Activated CD8-positive, alpha-beta memory T cell treated with anti-CD3 and anti-CD28 coated beads, Interleukin-2, amount 10 ng/mL, durations not matched to agents 7 days and 5 days (primary cell): ENCODE measurements around the gene MVK. TPM values are rescaled to one million over a fixed set of nuclear protein-coding genes. Genes with fewer than 3 reads are reported as not detected.

Experiments used
- ATAC-seq: fragments of 150-1000 bp; cut with Tn5 transposase; one replicate; pipeline ENCODE4 v1.10.0; 2021; ENCODE audit warnings: moderate library complexity
- CTCF ChIA-PET: fragments of 350-600 bp; sonication (Branson Sonifier 250); formaldehyde crosslinking; loops from one replicate; lab custom pipeline; 2021; ENCODE audit warnings: antibody characterized with exemption; lab: Charles Lee
- DNase-seq: peaks from one replicate; pipeline ENCODE4 v3.0.0-alpha.2; 2020
- H3K27ac Mint-ChIP-seq: one replicate; pipeline ENCODE4 v1.8.0; 2021; ENCODE audit warnings: mild to moderate bottlenecking, mixed read lengths
- H3K27me3 Mint-ChIP-seq: one replicate; pipeline ENCODE4 v1.8.0; 2021; ENCODE audit warnings: mixed read lengths
- H3K36me3 Mint-ChIP-seq: one replicate; pipeline ENCODE4 v1.8.0; 2021; ENCODE audit warnings: mild to moderate bottlenecking, mixed read lengths
- H3K4me1 Mint-ChIP-seq: one replicate; pipeline ENCODE4 v1.8.0; 2021; ENCODE audit warnings: mixed read lengths
- H3K4me3 Mint-ChIP-seq: one replicate; pipeline ENCODE4 v1.8.0; 2021; ENCODE audit warnings: mild to moderate bottlenecking, moderate library complexity, mixed read lengths
- H3K9me3 Mint-ChIP-seq: one replicate; pipeline ENCODE4 v1.8.0; 2022; ENCODE audit warnings: low read depth, mixed read lengths
- total RNA-seq, 2 experiments: library from RNA; stranded (reverse); gene quantifications; one replicate each; pipeline ENCODE4 v1.2.3, GENCODE V29; 2021

Gene MVK
- total RNA-seq, 2 experiments from 2014 or later, result 21.7 to 27.4 TPM

- H3K4me3 Mint-ChIP-seq, result no peak overlapping the region
These were observed 71.6 kb downstream of the MVK start for GRCh38 chr12:109645194-109645593.

GRCh38 chr12:109645708-109646107, 72.1 kb downstream of the MVK start:
- no peak for ATAC-seq
- no peak overlapping the region for H3K27ac Mint-ChIP-seq
- H3K27me3 Mint-ChIP-seq, result peaks cover 10% of the 10 kb centered on the region
- H3K9me3 Mint-ChIP-seq, result no peaks in the 10 kb centered on the region
- CTCF ChIA-PET, result no interaction called here
- no peak overlapping the region for H3K4me3 Mint-ChIP-seq
- DNase-seq, result no peak
- H3K36me3 Mint-ChIP-seq, result no peaks in the 10 kb centered on the region
- no peaks in the 10 kb centered on the region for H3K4me1 Mint-ChIP-seq

More at GRCh38 chr12:109645194-109645593, 71.6 kb downstream of the MVK start:
- peaks cover 13% of the 10 kb centered on the region for H3K27me3 Mint-ChIP-seq
- no peak for ATAC-seq
- no peaks in the 10 kb centered on the region for H3K9me3 Mint-ChIP-seq
- no peaks in the 10 kb centered on the region for H3K36me3 Mint-ChIP-seq
- no peak for DNase-seq
- H3K27ac Mint-ChIP-seq, result no peak overlapping the region
- CTCF ChIA-PET, result no interaction called here
- H3K4me1 Mint-ChIP-seq, result no peaks in the 10 kb centered on the region

Other genes starting within 250 kb of the MVK start
- gene MYO1H, start 225.9 kb upstream of the MVK start, total RNA-seq, result not detected
- 10 to 100 TPM; 27.2 to 43.2 TPM for gene KCTD10, start 96.5 kb upstream of the MVK start, total RNA-seq
- 10 to 100 TPM; 36.6 to 39.0 TPM for gene UBE3B, start 96.2 kb upstream of the MVK start, total RNA-seq
- 10 to 100 TPM; 35.4 to 40.9 TPM for gene MMAB, start 290 bp upstream of the MVK start, total RNA-seq
- 1 to 10 TPM in 1 of 2 experiments, under 1 TPM in 1; 0.70 to 1.6 TPM for gene FAM222A, start 140.0 kb downstream of the MVK start, total RNA-seq